HG03342 (cell line): ENCODE measurements around the gene PLXNA4.
"Not testable (repeated sequence)": the region's sequence is repeated elsewhere in the genome, so short reads cannot be mapped to it uniquely, and the experiment has no call there.

ENCODE experiments used
- ATAC-seq: cut with Tn5 transposase; IDR thresholded peaks from one replicate; pipeline ENCODE4 v1.9.1; 2021; ENCODE audit warnings: mild to moderate bottlenecking, moderate library complexity; ENCODE audit not compliant: unreplicated experiment

PLXNA4 gene

DNA sequence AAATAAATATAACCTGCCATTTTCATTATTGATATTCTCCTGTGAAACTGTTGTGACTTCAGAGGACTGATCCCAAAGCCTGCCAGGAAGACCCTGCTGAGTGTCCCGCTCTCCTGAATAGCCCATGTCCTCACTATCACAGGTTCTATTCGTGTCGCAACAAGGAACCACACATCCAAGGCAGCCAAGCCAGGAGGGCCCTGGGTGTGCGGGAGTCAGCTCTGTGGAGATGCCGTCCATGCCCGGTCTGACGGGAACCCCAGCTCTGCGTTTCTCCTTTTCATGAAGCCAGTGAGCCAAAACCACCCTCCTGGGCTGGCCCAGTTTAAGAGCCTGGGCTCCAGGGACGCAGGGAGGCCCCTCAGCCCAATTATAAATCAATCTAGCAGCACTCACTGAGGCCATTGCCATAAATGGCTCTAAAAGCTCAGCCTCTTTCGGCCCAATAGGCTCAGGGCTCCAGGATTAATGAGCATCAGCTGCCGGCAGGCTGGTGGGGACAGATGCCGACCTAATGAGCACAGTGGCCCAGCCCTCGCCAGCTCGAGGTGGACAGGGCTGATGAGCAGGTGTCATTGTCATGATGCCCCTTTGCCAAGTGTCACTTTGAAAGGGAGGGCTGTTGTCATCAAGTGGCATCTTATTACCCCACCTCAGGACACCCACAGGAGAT, 177.9 kb downstream of the PLXNA4 start:
- ATAC-seq, result no peak

DNA sequence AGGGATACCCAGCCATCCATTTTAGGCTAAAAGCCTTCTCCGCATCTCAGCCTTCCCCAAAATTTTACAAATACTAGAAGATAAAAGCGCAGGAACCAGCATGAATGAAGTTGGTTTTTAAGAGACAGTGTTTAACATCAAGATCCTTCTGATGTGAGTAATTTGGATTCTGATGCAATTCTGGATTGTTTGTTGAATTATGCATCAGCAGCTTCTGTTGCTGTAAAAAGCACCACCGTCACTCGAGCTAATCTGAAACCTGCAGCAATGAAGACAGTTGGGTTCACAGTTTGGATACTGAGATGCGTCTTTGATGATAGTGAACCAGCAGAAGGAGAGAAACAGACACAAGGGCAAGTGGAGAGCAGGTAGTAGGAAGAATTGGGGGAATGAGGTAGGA, 179.2 kb downstream of the PLXNA4 start:
- ATAC-seq, result no peak

DNA sequence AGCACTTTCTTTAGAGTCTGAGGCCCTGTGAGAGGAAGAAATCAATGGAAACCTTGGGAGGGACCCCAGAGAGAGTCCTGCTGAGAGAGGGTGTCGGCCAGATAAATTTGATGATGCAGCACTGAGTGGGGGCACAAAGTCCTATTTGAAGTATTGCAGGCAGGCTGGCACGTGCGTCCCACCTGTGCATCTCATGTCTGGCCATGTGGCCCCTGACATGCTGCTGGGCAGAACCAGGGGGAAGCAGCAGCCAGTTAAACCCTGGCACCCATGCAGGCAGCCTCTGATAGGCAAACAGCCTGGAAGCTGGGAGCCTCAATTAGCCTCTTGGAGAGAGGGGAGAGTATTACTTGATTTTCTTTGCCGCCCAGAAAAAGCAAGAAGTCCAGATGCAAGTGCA, 180.9 kb downstream of the PLXNA4 start:
- no peak for ATAC-seq

DNA sequence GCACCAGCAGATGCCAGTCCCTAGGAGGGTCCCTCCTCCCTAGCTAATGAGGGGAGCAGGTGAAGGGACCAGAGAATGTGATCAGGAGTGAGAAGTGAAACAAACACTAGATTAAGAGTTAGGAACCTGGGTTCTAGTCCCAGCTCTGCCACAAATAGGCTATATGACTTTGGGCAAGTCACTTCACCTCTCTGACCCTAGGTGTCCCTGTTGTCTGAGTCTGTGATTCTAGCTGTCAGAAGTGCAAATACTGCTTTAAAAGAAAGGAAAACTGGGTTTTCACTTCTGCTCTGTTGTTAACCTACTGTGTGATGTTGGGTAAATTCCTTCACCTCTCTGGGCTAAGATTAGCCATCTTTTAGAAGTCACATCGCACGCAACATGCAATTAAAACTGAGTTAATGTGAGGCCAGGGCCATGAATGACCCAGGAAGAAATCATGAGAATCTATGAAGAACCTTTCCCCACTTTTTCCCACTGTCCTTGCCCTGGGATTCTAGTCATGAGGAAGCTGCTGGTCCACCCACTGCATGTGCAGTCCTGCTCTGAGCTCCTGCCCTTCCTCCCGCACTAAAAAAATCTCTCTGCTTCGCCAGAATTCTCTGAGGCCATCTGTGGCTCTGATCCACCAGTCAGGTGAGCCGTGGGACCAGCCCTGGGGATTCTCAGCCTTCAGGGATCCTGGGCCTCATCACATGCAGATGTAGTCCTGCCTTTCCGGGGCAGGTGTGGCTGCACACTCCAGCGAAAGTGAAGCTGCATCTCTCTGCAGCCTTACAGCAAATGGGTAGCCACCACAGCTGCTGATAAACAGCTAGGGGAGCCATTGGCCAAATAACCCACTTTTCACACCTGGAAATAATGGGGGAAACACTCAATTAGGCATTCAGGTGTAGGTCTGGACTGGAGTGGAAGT, 181.7 kb downstream of the PLXNA4 start:
- no peak for ATAC-seq

DNA sequence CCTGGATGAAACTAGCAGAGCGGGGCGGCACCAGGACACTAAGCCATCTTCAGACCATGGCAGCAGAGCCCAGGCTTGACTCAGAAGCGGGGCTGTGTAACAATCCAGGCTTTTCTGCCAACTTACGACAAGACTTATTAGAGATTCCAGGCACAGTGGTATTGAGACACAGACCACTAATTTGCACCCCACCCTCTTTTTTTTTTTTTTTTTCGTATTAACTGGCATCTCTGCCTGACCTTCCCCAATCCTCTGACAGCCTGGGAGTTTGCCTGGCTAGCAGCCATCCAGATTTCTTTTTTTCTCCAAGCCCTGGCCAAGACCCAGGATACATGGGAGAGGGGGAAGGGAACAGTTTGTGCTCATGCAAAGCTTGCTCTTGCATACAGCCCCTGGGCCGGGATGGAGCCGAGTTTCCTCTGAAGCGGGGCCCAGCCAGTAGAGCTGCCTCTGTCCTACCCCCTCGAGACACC, 182.4 kb downstream of the PLXNA4 start:
- ATAC-seq, result no peak

DNA sequence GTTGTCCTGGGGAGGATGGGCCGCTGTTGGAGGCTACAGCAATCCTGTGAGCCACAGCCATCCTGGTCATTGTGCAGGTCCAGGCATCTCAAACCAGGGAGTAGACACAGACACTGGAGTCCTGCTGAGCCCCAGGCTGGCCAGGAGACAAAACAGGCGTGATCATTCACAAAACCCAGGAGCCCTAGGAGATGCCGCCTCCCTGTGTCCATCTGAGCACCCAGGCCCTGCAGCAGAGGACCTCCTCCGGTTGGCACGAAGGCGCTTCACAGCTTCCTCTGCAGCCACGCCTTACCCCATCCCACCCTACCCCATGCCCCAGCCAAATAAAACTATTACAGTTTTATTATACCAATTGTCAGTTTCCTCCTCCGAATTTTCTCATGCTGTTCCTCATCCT, 183.6 kb downstream of the PLXNA4 start:
- no peak for ATAC-seq

DNA sequence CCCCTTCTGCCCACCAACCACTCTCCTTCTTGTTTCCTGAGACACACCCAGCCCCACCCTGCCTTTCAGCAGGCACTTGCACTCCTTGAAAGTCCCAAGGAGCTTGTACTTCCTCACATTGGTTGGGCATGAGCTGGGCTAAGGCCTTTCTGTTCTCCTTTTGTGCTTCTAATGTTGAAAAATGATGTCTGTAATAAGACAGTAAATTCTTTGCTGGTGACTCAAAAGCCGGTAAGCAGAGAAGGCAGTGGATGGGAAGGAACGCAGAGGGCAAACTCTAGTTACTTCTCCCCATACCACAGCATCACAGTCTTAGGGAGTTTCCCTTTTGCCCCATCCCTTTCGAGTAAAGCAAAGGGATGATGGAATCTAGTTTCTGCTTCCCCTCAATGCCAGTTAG, 185.6 kb downstream of the PLXNA4 start:
- ATAC-seq, result no peak

DNA sequence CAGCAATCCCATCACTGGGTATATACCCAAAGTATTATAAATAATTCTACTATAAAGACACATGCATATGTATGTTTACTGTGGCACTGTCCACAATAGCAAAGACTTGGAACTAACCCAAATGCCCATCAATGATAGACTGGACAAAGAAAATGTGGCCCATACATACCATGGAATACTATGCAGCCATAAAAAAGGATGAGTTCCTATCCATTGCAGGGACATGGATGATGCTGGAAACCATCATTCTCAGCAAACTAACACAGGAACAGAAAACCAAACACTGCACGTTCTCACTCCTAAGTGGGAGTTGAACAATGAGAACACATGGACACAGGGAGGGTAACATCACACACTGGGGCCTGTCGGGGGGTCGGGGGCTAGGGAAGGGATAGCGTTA, 186.2 kb downstream of the PLXNA4 start:
- ATAC-seq, result not testable (repeated sequence)

DNA sequence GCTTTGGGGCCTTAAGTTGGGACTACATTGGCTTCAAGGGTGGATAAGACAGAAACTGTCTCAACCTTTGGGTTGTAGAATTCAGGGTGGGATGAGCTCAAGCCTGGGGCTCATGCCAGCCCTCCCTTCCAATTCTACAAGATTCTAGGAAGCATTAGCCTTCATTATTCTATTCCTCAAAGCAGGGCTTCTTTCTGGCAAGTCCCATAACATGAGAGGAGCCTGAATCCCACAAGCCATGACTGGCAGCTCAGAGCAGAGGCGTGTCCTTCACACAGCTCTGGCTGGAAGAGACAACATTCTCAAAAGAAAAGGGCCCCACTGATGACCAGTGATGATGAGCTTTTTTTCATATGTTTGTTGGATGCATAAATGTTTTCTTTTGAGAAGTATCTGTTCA, 187.6 kb downstream of the PLXNA4 start:
- no peak for ATAC-seq

DNA sequence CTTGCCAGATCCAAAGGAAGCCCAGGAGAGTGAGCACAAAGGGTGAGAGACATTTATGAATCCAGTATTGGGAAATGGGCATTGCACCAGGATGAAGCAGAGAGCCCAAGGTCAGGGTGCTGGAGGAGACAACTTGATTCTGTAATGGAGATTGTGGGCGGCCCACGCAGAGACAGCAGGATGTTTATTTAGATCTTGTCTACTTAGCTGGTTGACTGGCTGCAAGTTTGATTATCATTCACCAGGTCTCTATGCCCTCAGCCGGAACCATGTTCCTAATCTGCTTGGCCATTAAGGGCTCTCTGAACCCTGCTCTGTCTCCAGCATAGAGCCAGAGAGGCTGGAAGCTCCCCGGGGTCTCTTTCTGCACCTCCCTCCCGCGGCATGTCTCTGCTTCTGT, 188.7 kb downstream of the PLXNA4 start:
- ATAC-seq, result no peak

DNA sequence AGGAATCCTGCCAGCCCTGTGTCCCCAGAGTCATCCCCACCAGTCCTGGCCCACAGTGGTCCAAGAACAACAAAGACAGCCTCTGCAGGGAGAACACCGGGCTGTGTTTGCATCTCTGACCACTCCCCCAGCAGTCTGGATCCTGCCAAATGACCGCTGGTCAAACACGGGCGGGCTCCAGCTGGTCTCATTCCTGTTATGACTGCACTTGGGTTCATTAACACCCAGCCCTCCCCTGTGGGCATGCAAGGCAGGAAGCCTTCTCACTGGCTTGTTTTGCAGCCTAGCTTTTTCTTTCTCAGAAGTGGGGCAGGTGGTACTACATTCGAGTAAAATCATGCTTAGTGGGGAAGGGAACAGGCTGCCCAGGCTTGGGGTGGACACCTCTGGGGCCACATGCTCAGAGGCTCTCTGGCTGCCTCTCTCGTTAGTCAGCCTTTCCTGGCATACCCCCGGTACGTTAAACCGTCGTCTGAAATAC, 190.0 kb downstream of the PLXNA4 start:
- ATAC-seq, result no peak

DNA sequence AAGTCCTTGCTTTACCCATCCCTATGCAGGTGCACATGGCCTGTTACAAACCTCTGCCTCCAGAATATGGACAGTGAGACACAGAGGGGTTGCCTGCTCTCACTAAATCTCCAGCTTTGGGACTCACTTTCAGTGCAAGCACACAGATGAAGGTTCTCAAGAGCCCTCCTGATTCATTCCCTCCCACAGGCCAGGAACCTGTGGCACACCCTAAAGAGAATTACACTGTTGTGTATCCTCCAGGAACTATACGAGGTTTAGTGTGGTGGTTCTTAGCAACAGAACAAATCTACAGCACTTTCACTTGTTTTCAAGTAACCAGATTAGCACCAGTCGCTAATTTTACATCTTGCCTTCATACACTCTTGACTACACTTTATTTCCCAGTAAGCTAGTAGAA, 192.3 kb downstream of the PLXNA4 start:
- ATAC-seq, result no peak

DNA sequence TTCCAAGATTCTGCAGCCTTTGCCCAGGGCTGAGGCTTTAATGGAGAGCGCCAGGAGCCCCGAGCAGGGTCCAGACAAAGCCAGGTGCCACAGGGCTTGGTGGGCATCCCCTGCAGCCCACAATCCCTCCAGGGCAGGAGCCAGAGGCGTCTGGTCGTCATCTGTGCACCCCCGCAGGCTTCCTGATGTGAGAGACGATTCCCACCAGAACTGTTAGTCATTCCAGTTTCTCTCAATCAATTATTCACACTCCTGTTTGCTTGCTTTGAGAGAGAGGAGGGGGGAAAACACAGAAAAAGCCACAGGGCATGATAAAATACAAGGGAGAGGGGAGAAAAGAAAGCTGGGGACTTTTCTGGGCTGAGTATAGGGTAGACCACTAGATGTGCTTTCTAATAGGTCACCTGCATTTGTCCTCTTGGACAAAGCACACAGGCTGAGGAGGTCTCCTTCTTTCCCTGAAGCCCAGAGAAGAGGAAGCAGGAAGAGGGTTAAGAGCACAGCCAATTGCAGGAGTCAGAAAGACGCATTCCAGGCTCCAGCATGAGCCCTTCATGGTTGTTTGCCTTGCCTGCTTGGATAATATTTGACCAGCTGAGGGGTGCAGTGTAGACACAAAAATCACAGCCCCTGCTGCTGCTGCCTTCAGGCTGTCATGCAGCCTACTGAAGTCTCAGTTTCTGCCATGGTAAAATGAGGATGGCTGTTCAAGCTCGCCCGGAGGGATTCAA, 194.4 kb downstream of the PLXNA4 start:
- no peak for ATAC-seq

DNA sequence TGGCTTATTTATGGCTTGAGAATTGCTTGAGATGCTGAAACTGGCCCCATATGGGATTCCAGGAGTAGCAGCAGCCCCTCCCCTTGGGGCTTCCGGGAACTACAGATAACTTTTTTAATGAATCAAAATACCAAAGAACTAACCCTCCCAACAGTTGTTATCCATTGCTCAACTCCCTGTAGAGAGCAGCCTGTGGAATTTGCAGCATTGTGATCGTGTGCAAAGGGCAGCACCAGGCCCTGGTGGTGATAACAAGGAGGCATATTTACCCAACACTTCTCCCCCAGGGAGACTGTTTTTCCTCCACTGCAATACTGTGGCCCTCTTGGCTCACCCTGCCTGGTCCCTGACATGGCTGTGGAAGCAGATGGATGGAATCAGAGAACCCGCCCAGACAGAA, 196.2 kb downstream of the PLXNA4 start:
- ATAC-seq, result no peak

DNA sequence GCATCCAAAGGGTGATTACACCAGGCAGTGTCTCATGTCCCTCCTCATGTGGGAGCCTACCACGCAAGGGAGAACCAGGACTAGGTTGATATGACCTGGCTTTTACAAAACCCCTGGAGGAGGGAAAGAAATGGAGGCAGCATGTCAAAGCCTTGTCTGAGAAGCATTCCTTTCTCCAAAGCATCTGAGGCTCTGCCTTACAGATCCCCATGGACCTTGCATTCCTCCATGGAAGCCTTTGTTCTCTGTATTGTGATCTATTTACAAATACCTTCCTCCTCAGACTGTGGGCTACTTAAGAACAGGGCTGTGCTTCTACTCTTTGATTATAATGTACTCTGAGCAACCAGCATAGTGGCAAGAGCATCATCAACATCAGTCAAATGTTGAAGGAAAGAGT, 197.0 kb downstream of the PLXNA4 start:
- no peak for ATAC-seq

DNA sequence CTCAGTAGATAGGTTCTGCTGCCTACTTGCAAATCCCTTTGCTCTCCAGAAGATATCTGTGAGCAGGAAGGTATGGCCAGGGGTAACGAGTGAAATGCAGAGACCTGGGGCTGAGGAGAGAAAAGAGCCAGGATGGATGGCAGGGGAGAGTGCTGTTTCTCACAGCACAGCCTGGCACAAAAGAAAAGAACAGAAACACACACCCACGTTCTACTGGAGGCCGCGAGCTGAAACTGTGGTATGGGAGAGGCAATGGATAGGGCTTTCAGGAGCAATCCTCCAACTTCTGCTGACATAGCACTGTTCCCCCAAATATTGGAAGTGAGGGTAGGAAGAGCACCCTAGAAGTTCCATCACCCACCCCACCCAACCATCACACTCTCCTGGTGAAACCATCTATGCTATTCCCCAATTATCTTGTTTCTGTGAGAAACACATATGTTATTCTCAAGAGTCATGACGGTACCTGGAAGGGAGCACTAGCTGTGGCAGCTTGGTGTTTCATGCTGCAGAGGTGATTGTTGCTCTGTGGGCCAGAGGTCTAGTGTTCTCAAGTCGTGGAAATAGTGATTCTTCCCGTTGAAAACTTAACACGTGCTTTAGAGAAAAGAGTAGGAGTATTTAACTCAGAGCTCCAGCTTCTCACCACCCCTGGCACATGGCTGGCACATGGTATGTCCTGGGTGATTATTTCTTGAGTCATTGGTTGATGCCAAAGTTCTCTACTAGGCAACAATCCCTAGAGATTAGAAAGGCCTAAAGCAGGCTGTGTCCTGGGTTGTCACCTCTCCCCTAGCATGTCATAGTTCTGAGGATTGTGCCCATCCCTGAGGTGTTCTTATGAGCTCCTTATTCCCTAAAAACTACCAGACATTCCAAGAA, 198.3 kb downstream of the PLXNA4 start:
- ATAC-seq, result no peak

DNA sequence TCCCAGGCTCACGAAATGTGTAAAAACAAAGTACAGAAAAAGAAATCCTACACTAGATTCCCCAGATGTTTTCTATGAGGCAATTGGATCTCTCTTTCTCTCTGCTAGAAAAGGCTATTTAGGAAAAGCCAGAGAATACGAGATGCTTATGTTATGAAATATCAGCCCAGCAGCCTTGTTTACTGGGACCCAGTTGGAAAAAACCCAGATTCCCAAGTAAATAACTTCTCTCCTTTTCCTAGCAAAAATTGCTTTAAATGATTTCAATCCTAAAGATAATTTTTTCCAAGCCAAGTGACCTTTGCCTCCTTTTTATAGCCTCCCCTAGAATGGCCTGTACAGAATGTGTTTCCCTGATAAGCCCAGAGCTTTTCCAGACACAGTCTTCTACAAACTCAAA, 199.3 kb downstream of the PLXNA4 start:
- ATAC-seq, result no peak

DNA sequence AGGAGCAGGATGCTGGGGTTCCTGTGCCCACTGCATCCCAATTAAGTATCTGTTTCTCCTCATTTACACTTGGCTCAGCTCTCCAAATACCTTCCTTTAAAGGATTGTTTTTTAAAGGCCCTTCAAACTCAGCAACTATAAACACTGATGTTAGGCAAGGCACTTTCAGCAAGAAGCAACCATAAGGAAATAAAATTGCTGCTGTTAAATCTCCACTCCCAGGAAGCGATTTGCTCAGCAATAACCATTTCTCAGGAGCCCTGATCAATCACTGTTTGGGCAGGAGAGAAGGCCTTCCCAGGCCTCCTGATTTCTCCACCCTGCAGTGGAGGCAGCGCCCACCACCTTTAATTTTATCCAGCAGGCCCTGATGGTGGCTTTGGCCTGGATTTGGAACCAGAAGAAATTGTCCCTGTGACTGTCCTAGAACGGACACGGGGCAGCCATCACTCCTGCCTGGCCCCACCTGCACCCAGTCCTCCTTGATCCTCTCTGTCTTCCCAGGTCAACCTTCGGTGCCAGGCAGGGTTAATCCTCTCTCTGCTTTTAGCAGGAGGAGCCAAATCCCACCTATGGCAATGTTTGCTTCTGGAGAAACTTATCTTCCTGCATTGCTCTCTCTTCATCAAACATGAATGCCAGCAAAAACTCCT, 199.8 kb downstream of the PLXNA4 start:
- ATAC-seq, result no peak

DNA sequence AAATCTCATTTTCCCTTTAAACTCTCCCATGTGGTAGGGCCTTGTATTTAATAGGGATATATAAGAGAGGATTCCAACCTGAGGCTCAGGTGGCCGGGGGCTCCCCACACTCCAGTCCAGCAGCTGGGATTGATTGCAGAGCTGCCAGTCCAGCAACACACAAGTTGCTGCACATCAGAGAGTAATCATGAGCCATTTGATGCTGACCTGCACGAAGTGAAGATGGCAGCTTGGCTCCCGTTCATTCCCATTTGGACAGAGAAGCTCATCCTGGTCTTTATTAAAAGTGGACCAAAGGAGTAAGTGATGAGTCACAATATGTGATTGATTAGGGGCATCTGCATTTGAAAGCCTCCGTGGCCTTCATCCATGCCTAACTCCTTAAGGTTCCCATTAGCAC, 202.4 kb downstream of the PLXNA4 start:
- ATAC-seq, result no peak

DNA sequence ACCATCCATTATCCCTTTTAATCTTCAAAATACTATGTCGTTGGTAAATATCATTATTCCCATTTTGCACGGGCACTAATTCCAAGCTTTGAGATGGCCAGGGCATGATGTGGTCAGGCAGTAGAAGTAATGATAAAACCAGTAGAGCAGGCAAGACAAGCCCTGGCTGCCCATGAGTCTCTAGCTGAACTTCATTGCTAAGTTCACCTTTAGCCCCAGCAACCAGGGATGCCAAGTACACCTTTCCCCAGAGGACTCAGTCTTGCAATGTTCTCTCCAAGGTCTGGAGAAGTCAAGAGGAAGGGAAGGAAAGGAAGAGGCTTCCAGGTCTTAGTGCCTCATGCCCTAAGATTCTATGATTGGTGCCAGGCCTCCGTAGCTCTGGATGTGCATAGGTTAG, 203.2 kb downstream of the PLXNA4 start:
- ATAC-seq, result no peak
